NOMO-1 (cell line): ENCODE measurements around the gene IL17RA.
A peak's percentile ranks its signal among the peaks of the same experiment; 100 is the strongest.

Experiments used
- DNase-seq, 2 experiments: peaks; one replicate each; lab custom pipeline; 2025; ENCODE audit not compliant: unreplicated experiment in 2 of 2; lab: John Stamatoyannopoulos, UW

Gene IL17RA

GRCh38 chr22:17105143-17106129 is 20.6 kb downstream of the IL17RA start:
- no peak for DNase-seq

- DNase-seq = peak; percentile 71 to 76
Observed at GRCh38 chr22:17106161-17106784, 21.5 kb downstream of the IL17RA start.

- DNase-seq = peak; percentile 89 to 99
Observed at GRCh38 chr22:17106785-17107546, 22.2 kb downstream of the IL17RA start.

GRCh38 chr22:17107547-17107810 is 22.7 kb downstream of the IL17RA start:
- DNase-seq = no peak

GRCh38 chr22:17108256-17109112 is 23.7 kb downstream of the IL17RA start:
- no peak for DNase-seq

- no peak for DNase-seq
Observed at GRCh38 chr22:17109113-17109865, 24.5 kb downstream of the IL17RA start.

- no peak for DNase-seq
Observed at GRCh38 chr22:17109976-17110375, 25.2 kb downstream of the IL17RA start.

- no peak for DNase-seq
Observed at GRCh38 chr22:17110791-17111550, 26.2 kb downstream of the IL17RA start.

- no peak for DNase-seq
Observed at GRCh38 chr22:17112491-17113042, 27.8 kb downstream of the IL17RA start.

GRCh38 chr22:17113600-17113999 is 28.8 kb downstream of the IL17RA start:
- DNase-seq = no peak

- no peak for DNase-seq
Observed at GRCh38 chr22:17114173-17114897, 29.5 kb downstream of the IL17RA start.

GRCh38 chr22:17114898-17115235 is 30.1 kb downstream of the IL17RA start:
- no peak for DNase-seq

GRCh38 chr22:17115236-17115635 is 30.4 kb downstream of the IL17RA start:
- DNase-seq = no peak

GRCh38 chr22:17115945-17116565 is 31.3 kb downstream of the IL17RA start:
- peak in 1 of 2 experiments; percentile 41 for DNase-seq

GRCh38 chr22:17116572-17117330 is 32.0 kb downstream of the IL17RA start:
- no peak for DNase-seq

GRCh38 chr22:17117400-17117799 is 32.6 kb downstream of the IL17RA start:
- no peak for DNase-seq

GRCh38 chr22:17117890-17118289 is 33.1 kb downstream of the IL17RA start:
- peak in 1 of 2 experiments; percentile 52 for DNase-seq
